Ectodermal cell (in vitro differentiated cells): ENCODE results near the gene PLOD2.

Experiments
- H3K27ac ChIP-seq: 2 replicates; pipeline ENCODE4 v1.7.0; 2013; ENCODE audit warnings: mild to moderate bottlenecking, low read depth, low read length; ENCODE audit not compliant: insufficient read depth, poor library complexity, severe bottlenecking
- H3K27me3 ChIP-seq: 2 replicates; pipeline ENCODE4 v1.7.0; 2013; ENCODE audit warnings: mild to moderate bottlenecking, low read length; ENCODE audit not compliant: insufficient read depth, control insufficient read depth, poor library complexity, severe bottlenecking
- H3K36me3 ChIP-seq: one replicate; pipeline ENCODE4 v1.7.0; 2013; ENCODE audit warnings: low read length; ENCODE audit not compliant: control insufficient read depth, insufficient read depth
- H3K4me1 ChIP-seq: one replicate; pipeline ENCODE4 v1.7.0; 2013; ENCODE audit warnings: low read length; ENCODE audit not compliant: control insufficient read depth, insufficient read depth
- H3K4me3 ChIP-seq: 2 replicates; pipeline ENCODE4 v1.7.0; 2013; ENCODE audit warnings: low read depth, low read length, control low read depth; ENCODE audit not compliant: insufficient read depth
- H3K9me3 ChIP-seq: 2 replicates; pipeline ENCODE4 v1.7.0; 2013; ENCODE audit warnings: mild to moderate bottlenecking, low read length, moderate library complexity; ENCODE audit not compliant: control insufficient read depth
- WGBS, 2 experiments: methylation state at CpG; one replicate each; pipeline ENCODE4 v1.1.7; 2013; ENCODE audit warnings: missing lambda C conversion rate in 2 of 2; 5-methylcytosine and 5-hydroxymethylcytosine counted together

PLOD2 gene

GRCh38 chr3:146087116-146087515 lies 73.9 kb downstream of the PLOD2 start:
- H3K36me3 ChIP-seq = no peaks in the 10 kb centered on the region
- H3K27me3 ChIP-seq = no peaks in the 10 kb centered on the region
- H3K27ac ChIP-seq = no peak overlapping the region
- no CpG with 5 or more reads among the region's 1 CpG for WGBS, 2 experiments
- no peak overlapping the region for H3K4me3 ChIP-seq
- no peaks in the 10 kb centered on the region for H3K4me1 ChIP-seq
- no peaks in the 10 kb centered on the region for H3K9me3 ChIP-seq

GRCh38 chr3:146086211-146086610 lies 74.8 kb downstream of the PLOD2 start:
- no peaks in the 10 kb centered on the region for H3K36me3 ChIP-seq
- no peak overlapping the region for H3K4me3 ChIP-seq
- WGBS, 2 experiments = 95 to 100% methylated on average over 1 to 2 of the region's 3 CpGs
- no peak overlapping the region for H3K27ac ChIP-seq
- H3K4me1 ChIP-seq = no peaks in the 10 kb centered on the region
- no peaks in the 10 kb centered on the region for H3K27me3 ChIP-seq
- H3K9me3 ChIP-seq = no peaks in the 10 kb centered on the region

GRCh38 chr3:146085678-146086077 lies 75.3 kb downstream of the PLOD2 start:
- no peaks in the 10 kb centered on the region for H3K36me3 ChIP-seq
- H3K9me3 ChIP-seq = no peaks in the 10 kb centered on the region
- H3K27ac ChIP-seq = no peak overlapping the region
- 86 to 93% methylated on average over 2 of the region's 2 CpGs for WGBS, 2 experiments
- no peaks in the 10 kb centered on the region for H3K4me1 ChIP-seq
- H3K27me3 ChIP-seq = no peaks in the 10 kb centered on the region
- H3K4me3 ChIP-seq = no peak overlapping the region

- Histone ChIP-seq H3K4me1 (no peaks in the 10 kb centered on the region), H3K36me3 (no peaks in the 10 kb centered on the region), H3K4me3 (no peak overlapping the region), H3K27me3 (no peaks in the 10 kb centered on the region), H3K9me3 (no peaks in the 10 kb centered on the region), H3K27ac (no peak overlapping the region)
- 85 to 93% methylated on average over 2 of the region's 2 CpGs for WGBS, 2 experiments
Observed at GRCh38 chr3:146080578-146080977, 80.4 kb downstream of the PLOD2 start.

- Histone ChIP-seq H3K4me1 (no peaks in the 10 kb centered on the region), H3K27ac (no peak overlapping the region), H3K36me3 (no peaks in the 10 kb centered on the region), H3K4me3 (no peak overlapping the region), H3K27me3 (no peaks in the 10 kb centered on the region), H3K9me3 (no peaks in the 10 kb centered on the region)
- WGBS, 2 experiments = 68 to 90% methylated on average over 2 of the region's 2 CpGs
Observed at GRCh38 chr3:146078031-146078430, 83.0 kb downstream of the PLOD2 start.

GRCh38 chr3:146077181-146077580 lies 83.8 kb downstream of the PLOD2 start:
- 88 to 93% methylated on average over 1 of the region's 1 CpG for WGBS, 2 experiments
- Histone ChIP-seq H3K4me3 (no peak overlapping the region), H3K27ac (no peak overlapping the region), H3K4me1 (no peaks in the 10 kb centered on the region), H3K9me3 (no peaks in the 10 kb centered on the region), H3K36me3 (no peaks in the 10 kb centered on the region), H3K27me3 (no peaks in the 10 kb centered on the region)

GRCh38 chr3:146072824-146073223 lies 88.2 kb downstream of the PLOD2 start:
- H3K27ac ChIP-seq = no peak overlapping the region
- no peak overlapping the region for H3K4me3 ChIP-seq

GRCh38 chr3:146072061-146072460 lies 88.9 kb downstream of the PLOD2 start:
- Histone ChIP-seq H3K27me3 (no peaks in the 10 kb centered on the region), H3K4me3 (no peak overlapping the region), H3K27ac (no peak overlapping the region), H3K9me3 (no peaks in the 10 kb centered on the region), H3K36me3 (no peaks in the 10 kb centered on the region), H3K4me1 (no peaks in the 10 kb centered on the region)
- 84 to 86% methylated on average over 3 of the region's 3 CpGs for WGBS, 2 experiments

More at GRCh38 chr3:146072824-146073223, 88.2 kb downstream of the PLOD2 start:
- Histone ChIP-seq H3K36me3 (no peaks in the 10 kb centered on the region), H3K9me3 (no peaks in the 10 kb centered on the region), H3K4me1 (no peaks in the 10 kb centered on the region), H3K27me3 (no peaks in the 10 kb centered on the region)

- Histone ChIP-seq H3K4me1 (no peaks in the 10 kb centered on the region), H3K9me3 (no peaks in the 10 kb centered on the region), H3K27me3 (no peaks in the 10 kb centered on the region), H3K27ac (no peak overlapping the region), H3K36me3 (no peaks in the 10 kb centered on the region), H3K4me3 (no peak overlapping the region)
- 73 to 75% methylated on average over 2 of the region's 2 CpGs for WGBS, 2 experiments
Observed at GRCh38 chr3:146071632-146072031, 89.4 kb downstream of the PLOD2 start.

GRCh38 chr3:146067048-146067447 lies 93.9 kb downstream of the PLOD2 start:
- H3K27me3 ChIP-seq = no peaks in the 10 kb centered on the region
- no peaks in the 10 kb centered on the region for H3K36me3 ChIP-seq
- no peaks in the 10 kb centered on the region for H3K4me1 ChIP-seq
- H3K9me3 ChIP-seq = no peaks in the 10 kb centered on the region
- no peak overlapping the region for H3K27ac ChIP-seq
- no peak overlapping the region for H3K4me3 ChIP-seq
- WGBS, 2 experiments = 85 to 92% methylated on average over 3 of the region's 3 CpGs

GRCh38 chr3:146065573-146066006 lies 95.4 kb downstream of the PLOD2 start:
- H3K27ac ChIP-seq = no peak overlapping the region
- no peak overlapping the region for H3K4me3 ChIP-seq
- no peaks in the 10 kb centered on the region for H3K36me3 ChIP-seq
- no peaks in the 10 kb centered on the region for H3K4me1 ChIP-seq
- no peaks in the 10 kb centered on the region for H3K9me3 ChIP-seq
- WGBS, 2 experiments = 71% methylated on average over 1 of the region's 2 CpGs; no CpG with 5 or more reads in 1 of the 2 experiments
- H3K27me3 ChIP-seq = no peaks in the 10 kb centered on the region
